Neural crest cell (in vitro differentiated cells): ENCODE measurements around the gene OIP5. TPM values are rescaled to one million over a fixed set of nuclear protein-coding genes. Genes with fewer than 3 reads are reported as not detected.

Experiments used
- DNase-seq: peaks from one replicate; pipeline ENCODE4 v3.0.0; 2021; ENCODE audit warnings: low read depth, mixed read lengths, low spot score
- H3K27ac Mint-ChIP-seq: one replicate; pipeline ENCODE4 v1.8.0; 2021; ENCODE audit warnings: mild to moderate bottlenecking, mixed read lengths; ENCODE audit not compliant: unreplicated experiment
- H3K27me3 Mint-ChIP-seq: 2 replicates; pipeline ENCODE4 v1.8.0; 2021; ENCODE audit warnings: low read depth, mild to moderate bottlenecking, mixed read lengths
- H3K36me3 Mint-ChIP-seq: 2 replicates; pipeline ENCODE4 v1.8.0; 2021; ENCODE audit warnings: low read depth, mild to moderate bottlenecking, mixed read lengths
- H3K4me1 Mint-ChIP-seq: 2 replicates; pipeline ENCODE4 v1.8.0; 2021; ENCODE audit warnings: mixed read lengths
- H3K4me3 Mint-ChIP-seq: one replicate; pipeline ENCODE4 v1.8.0; 2021; ENCODE audit warnings: mild to moderate bottlenecking, mixed read lengths
- H3K9me3 Mint-ChIP-seq: 2 replicates; pipeline ENCODE4 v1.8.0; 2021; ENCODE audit warnings: mixed read lengths
- total RNA-seq: library from RNA; stranded (reverse); gene quantifications from 2 replicates; pipeline ENCODE4 v1.2.1, GENCODE V29; 2021
- TF ChIP-seq, protein P1 (sequence below): fragments of 200-600 bp; sonication (generic); conservative IDR thresholded peaks from 2 replicates; pipeline ENCODE4 v1.5.0; 2021; ENCODE audit warnings: antibody characterized with exemption, mild to moderate bottlenecking

The OIP5 gene
- total RNA-seq, 1 donor from 2014 or later, result 26.9 TPM

GRCh38 chr15:41292521-41292920 is 39.9 kb downstream of the OIP5 start:
- no peak for DNase-seq
- Mint-ChIP-seq H3K36me3 (peaks cover 9% of the 10 kb centered on the region), H3K27me3 (no peaks in the 10 kb centered on the region), H3K4me1 (peaks cover 13% of the 10 kb centered on the region), H3K9me3 (no peaks in the 10 kb centered on the region), H3K4me3 (no peak overlapping the region), H3K27ac (no peak overlapping the region)
- TF ChIP-seq, protein P1, sequence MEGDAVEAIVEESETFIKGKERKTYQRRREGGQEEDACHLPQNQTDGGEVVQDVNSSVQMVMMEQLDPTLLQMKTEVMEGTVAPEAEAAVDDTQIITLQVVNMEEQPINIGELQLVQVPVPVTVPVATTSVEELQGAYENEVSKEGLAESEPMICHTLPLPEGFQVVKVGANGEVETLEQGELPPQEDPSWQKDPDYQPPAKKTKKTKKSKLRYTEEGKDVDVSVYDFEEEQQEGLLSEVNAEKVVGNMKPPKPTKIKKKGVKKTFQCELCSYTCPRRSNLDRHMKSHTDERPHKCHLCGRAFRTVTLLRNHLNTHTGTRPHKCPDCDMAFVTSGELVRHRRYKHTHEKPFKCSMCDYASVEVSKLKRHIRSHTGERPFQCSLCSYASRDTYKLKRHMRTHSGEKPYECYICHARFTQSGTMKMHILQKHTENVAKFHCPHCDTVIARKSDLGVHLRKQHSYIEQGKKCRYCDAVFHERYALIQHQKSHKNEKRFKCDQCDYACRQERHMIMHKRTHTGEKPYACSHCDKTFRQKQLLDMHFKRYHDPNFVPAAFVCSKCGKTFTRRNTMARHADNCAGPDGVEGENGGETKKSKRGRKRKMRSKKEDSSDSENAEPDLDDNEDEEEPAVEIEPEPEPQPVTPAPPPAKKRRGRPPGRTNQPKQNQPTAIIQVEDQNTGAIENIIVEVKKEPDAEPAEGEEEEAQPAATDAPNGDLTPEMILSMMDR, result no peak

DNA sequence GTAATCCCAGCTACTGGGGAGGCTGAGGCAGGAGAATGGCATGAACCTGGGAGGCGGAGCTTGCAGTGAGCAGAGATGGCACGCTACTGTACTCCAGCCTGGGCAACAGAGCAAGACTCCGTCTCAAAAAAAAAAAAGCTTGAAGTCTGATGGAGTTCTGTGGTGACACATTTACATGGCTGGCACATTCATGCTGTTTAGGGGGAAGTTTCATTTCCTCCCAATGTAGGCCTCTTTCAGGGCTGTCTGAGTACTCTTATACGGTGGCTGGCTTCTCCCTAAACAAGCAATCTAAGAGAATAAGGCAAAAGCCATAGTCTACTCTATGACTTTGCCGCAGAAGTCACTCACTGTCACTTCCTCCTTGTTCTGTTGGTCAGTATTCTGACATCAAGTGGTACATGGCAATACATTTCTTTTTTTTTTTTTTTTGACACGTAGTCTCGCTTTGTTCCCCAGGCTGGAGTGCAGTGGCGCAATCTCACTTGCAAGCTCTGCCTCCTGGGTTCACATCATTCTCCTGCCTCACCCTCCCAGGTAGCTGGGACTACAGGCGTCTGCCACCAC is 41.2 kb downstream of the OIP5 start:
- TF ChIP-seq, protein P1, result no peak
- DNase-seq, result no peak
- H3K9me3 Mint-ChIP-seq, result no peaks in the 10 kb centered on the region
- H3K4me3 Mint-ChIP-seq, result no peak overlapping the region
- H3K27me3 Mint-ChIP-seq, result no peaks in the 10 kb centered on the region
- no peak overlapping the region for H3K27ac Mint-ChIP-seq
- peaks cover 21% of the 10 kb centered on the region for H3K4me1 Mint-ChIP-seq
- H3K36me3 Mint-ChIP-seq, result peaks cover 16% of the 10 kb centered on the region

- Mint-ChIP-seq H3K27me3 (no peaks in the 10 kb centered on the region), H3K27ac (no peak overlapping the region), H3K9me3 (no peaks in the 10 kb centered on the region), H3K4me3 (no peak overlapping the region), H3K4me1 (peaks cover 31% of the 10 kb centered on the region), H3K36me3 (peaks cover 22% of the 10 kb centered on the region)
- TF ChIP-seq, protein P1, result no peak
- DNase-seq, result no peak
Observed at GRCh38 chr15:41289953-41290352, 42.4 kb downstream of the OIP5 start.

GRCh38 chr15:41288464-41288863 is 43.9 kb downstream of the OIP5 start:
- peaks cover 28% of the 10 kb centered on the region for H3K36me3 Mint-ChIP-seq
- H3K4me3 Mint-ChIP-seq, result peak overlapping the region; percentile 69
- peak overlapping the region; percentile 75 for H3K27ac Mint-ChIP-seq

GRCh38 chr15:41286665-41287333 is 45.6 kb downstream of the OIP5 start:
- Mint-ChIP-seq H3K27me3 (no peaks in the 10 kb centered on the region), H3K4me1 (peaks cover 44% of the 10 kb centered on the region), H3K4me3 (peak overlapping the region; percentile 64), H3K27ac (no peak overlapping the region), H3K9me3 (no peaks in the 10 kb centered on the region), H3K36me3 (peaks cover 28% of the 10 kb centered on the region)
- no peak for DNase-seq
- TF ChIP-seq, protein P1, result no peak

More at GRCh38 chr15:41288464-41288863, 43.9 kb downstream of the OIP5 start:
- H3K4me1 Mint-ChIP-seq, result peaks cover 40% of the 10 kb centered on the region
- TF ChIP-seq, protein P1, result no peak
- no peaks in the 10 kb centered on the region for H3K27me3 Mint-ChIP-seq
- H3K9me3 Mint-ChIP-seq, result no peaks in the 10 kb centered on the region
- no peak for DNase-seq
